Regular cardiac myocyte (primary cell): ENCODE data around the gene USP17L26. TPM values are rescaled to one million over a fixed set of nuclear protein-coding genes. Genes with fewer than 3 reads are reported as not detected.

Source experiments
- total RNA-seq: library from RNA; depleted of rRNA; stranded (reverse); fragments of >200 nt; gene quantifications from 2 replicates; pipeline ENCODE4 v1.2.3, GENCODE V29; 2014

The USP17L26 gene, protein sequence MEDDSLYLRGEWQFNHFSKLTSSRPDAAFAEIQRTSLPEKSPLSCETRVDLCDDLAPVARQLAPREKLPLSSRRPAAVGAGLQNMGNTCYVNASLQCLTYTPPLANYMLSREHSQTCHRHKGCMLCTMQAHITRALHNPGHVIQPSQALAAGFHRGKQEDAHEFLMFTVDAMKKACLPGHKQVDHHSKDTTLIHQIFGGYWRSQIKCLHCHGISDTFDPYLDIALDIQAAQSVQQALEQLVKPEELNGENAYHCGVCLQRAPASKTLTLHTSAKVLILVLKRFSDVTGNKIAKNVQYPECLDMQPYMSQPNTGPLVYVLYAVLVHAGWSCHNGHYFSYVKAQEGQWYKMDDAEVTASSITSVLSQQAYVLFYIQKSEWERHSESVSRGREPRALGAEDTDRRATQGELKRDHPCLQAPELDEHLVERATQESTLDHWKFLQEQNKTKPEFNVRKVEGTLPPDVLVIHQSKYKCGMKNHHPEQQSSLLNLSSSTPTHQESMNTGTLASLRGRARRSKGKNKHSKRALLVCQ
- total RNA-seq: not detected in 2 replicates

DNA sequence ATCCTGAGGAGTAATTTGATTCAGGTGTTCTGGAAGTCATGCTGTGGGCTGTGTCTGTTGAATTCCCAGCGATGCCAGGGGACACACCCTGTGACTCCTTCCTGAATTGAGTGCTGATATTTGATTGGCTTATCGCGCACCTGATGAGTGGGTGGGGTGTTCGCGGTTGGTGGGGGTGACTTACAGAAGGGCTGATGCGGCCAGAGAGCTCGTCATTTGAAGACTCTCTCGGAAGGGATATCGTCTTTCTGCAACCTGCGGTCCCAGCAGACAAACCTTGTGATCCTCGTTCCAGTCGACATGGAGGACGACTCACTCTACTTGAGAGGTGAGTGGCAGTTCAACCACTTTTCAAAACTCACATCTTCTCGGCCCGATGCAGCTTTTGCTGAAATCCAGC lies at the start of gene USP17L26:
Gene USP17L26, plus strand, starts transcription at position 301 of the 400 bp plus-strand sequence. Its CDS starts 0 bp downstream, at position 301.

DNA sequence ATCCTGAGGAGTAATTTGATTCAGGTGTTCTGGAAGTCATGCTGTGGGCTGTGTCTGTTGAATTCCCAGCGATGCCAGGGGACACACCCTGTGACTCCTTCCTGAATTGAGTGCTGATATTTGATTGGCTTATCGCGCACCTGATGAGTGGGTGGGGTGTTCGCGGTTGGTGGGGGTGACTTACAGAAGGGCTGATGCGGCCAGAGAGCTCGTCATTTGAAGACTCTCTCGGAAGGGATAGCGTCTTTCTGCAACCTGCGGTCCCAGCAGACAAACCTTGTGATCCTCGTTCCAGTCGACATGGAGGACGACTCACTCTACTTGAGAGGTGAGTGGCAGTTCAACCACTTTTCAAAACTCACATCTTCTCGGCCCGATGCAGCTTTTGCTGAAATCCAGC lies 9.6 kb upstream of the USP17L26 start, which contains the start of gene USP17L24:
Gene USP17L24, plus strand, starts transcription at position 301 of the 400 bp plus-strand sequence. Its CDS starts 0 bp downstream, at position 301.

DNA sequence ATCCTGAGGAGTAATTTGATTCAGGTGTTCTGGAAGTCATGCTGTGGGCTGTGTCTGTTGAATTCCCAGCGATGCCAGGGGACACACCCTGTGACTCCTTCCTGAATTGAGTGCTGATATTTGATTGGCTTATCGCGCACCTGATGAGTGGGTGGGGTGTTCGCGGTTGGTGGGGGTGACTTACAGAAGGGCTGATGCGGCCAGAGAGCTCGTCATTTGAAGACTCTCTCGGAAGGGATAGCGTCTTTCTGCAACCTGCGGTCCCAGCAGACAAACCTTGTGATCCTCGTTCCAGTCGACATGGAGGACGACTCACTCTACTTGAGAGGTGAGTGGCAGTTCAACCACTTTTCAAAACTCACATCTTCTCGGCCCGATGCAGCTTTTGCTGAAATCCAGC lies 4.8 kb upstream of the USP17L26 start, which contains the start of gene USP17L25:
Gene USP17L25, plus strand, starts transcription at position 301 of the 400 bp plus-strand sequence. Its CDS starts 0 bp downstream, at position 301.

DNA sequence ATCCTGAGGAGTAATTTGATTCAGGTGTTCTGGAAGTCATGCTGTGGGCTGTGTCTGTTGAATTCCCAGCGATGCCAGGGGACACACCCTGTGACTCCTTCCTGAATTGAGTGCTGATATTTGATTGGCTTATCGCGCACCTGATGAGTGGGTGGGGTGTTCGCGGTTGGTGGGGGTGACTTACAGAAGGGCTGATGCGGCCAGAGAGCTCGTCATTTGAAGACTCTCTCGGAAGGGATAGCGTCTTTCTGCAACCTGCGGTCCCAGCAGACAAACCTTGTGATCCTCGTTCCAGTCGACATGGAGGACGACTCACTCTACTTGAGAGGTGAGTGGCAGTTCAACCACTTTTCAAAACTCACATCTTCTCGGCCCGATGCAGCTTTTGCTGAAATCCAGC lies 4.6 kb downstream of the USP17L26 start, which contains the start of gene USP17L5:
Gene USP17L5, plus strand, starts transcription at position 301 of the 400 bp plus-strand sequence. Its CDS starts 0 bp downstream, at position 301.

DNA sequence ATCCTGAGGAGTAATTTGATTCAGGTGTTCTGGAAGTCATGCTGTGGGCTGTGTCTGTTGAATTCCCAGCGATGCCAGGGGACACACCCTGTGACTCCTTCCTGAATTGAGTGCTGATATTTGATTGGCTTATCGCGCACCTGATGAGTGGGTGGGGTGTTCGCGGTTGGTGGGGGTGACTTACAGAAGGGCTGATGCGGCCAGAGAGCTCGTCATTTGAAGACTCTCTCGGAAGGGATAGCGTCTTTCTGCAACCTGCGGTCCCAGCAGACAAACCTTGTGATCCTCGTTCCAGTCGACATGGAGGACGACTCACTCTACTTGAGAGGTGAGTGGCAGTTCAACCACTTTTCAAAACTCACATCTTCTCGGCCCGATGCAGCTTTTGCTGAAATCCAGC lies 9.4 kb downstream of the USP17L26 start, which contains the start of gene USP17L27:
Gene USP17L27, plus strand, starts transcription at position 301 of the 400 bp plus-strand sequence. Its CDS starts 0 bp downstream, at position 301.

DNA sequence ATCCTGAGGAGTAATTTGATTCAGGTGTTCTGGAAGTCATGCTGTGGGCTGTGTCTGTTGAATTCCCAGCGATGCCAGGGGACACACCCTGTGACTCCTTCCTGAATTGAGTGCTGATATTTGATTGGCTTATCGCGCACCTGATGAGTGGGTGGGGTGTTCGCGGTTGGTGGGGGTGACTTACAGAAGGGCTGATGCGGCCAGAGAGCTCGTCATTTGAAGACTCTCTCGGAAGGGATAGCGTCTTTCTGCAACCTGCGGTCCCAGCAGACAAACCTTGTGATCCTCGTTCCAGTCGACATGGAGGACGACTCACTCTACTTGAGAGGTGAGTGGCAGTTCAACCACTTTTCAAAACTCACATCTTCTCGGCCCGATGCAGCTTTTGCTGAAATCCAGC lies 14.1 kb downstream of the USP17L26 start, which contains the start of gene USP17L28:
Gene USP17L28, plus strand, starts transcription at position 301 of the 400 bp plus-strand sequence. Its CDS starts 0 bp downstream, at position 301.

DNA sequence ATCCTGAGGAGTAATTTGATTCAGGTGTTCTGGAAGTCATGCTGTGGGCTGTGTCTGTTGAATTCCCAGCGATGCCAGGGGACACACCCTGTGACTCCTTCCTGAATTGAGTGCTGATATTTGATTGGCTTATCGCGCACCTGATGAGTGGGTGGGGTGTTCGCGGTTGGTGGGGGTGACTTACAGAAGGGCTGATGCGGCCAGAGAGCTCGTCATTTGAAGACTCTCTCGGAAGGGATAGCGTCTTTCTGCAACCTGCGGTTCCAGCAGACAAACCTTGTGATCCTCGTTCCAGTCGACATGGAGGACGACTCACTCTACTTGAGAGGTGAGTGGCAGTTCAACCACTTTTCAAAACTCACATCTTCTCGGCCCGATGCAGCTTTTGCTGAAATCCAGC lies 18.9 kb downstream of the USP17L26 start, which contains the start of gene USP17L29:
Gene USP17L29, plus strand, starts transcription at position 301 of the 400 bp plus-strand sequence. Its CDS starts 0 bp downstream, at position 301.

DNA sequence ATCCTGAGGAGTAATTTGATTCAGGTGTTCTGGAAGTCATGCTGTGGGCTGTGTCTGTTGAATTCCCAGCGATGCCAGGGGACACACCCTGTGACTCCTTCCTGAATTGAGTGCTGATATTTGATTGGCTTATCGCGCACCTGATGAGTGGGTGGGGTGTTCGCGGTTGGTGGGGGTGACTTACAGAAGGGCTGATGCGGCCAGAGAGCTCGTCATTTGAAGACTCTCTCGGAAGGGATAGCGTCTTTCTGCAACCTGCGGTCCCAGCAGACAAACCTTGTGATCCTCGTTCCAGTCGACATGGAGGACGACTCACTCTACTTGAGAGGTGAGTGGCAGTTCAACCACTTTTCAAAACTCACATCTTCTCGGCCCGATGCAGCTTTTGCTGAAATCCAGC lies 28.4 kb downstream of the USP17L26 start, which contains the start of gene USP17L30:
Gene USP17L30, plus strand, starts transcription at position 301 of the 400 bp plus-strand sequence. Its CDS starts 0 bp downstream, at position 301.

Other genes with a start within 250 kb of the USP17L26 start
- not detected in 2 replicates for gene FAM90A26, start 164.2 kb upstream of the USP17L26 start, total RNA-seq
- gene USP17L10, start 124.0 kb upstream of the USP17L26 start, total RNA-seq: not detected in 2 replicates
- gene USP17L11, start 119.3 kb upstream of the USP17L26 start, total RNA-seq: not detected in 2 replicates
- gene USP17L12, start 114.5 kb upstream of the USP17L26 start, total RNA-seq: not detected in 2 replicates
- gene USP17L13, start 109.8 kb upstream of the USP17L26 start, total RNA-seq: under 0.01 TPM in 1 of 2 replicates, not detected in the other
- not detected in 2 replicates for gene USP17L15, start 100.3 kb upstream of the USP17L26 start, total RNA-seq
- under 0.01 TPM in 1 of 2 replicates, not detected in the other for gene USP17L17, start 90.8 kb upstream of the USP17L26 start, total RNA-seq
- not detected in 2 replicates for gene USP17L18, start 86.0 kb upstream of the USP17L26 start, total RNA-seq
- not detected in 2 replicates for gene USP17L19, start 81.3 kb upstream of the USP17L26 start, total RNA-seq
- gene USP17L20, start 76.5 kb upstream of the USP17L26 start, total RNA-seq: not detected in 2 replicates
- gene USP17L21, start 71.8 kb upstream of the USP17L26 start, total RNA-seq: not detected in 2 replicates
- gene USP17L22, start 67.0 kb upstream of the USP17L26 start, total RNA-seq: not detected in 2 replicates
- not detected in 2 replicates for gene USP17L24, start 9.5 kb upstream of the USP17L26 start, total RNA-seq
- not detected in 2 replicates for gene USP17L25, start 4.7 kb upstream of the USP17L26 start, total RNA-seq
- not detected in 2 replicates for gene USP17L5, start 4.7 kb downstream of the USP17L26 start, total RNA-seq
- gene USP17L27, start 9.5 kb downstream of the USP17L26 start, total RNA-seq: not detected in 2 replicates
- not detected in 2 replicates for gene USP17L28, start 14.2 kb downstream of the USP17L26 start, total RNA-seq
- not detected in 2 replicates for gene USP17L29, start 19.0 kb downstream of the USP17L26 start, total RNA-seq
- gene USP17L30, start 28.5 kb downstream of the USP17L26 start, total RNA-seq: not detected in 2 replicates
- not detected in 2 replicates for gene DEFB131A, start 109.8 kb downstream of the USP17L26 start, total RNA-seq